ENCODE data around the gene SFRP2.

- no peak for TF ChIP-seq CTCF (IDR thresholded peaks at IDR 0.05 in 4 of 5, conservative IDR thresholded peaks at IDR 0.05 in 1 of 5)
- no peak for TF ChIP-seq POLR2A (IDR thresholded peaks at IDR 0.05)
Measured at GRCh38 chr4:153764601-153765368, 24.1 kb downstream of the SFRP2 start.
